HG02870 (cell line): Measurements from ENCODE around the gene AXIN1.
"Not testable (repeated sequence)": the region's sequence is repeated elsewhere in the genome, so short reads cannot be mapped to it uniquely, and the experiment has no call there.

Source experiments
- ATAC-seq: cut with Tn5 transposase; IDR thresholded peaks from one replicate; pipeline ENCODE4 v1.9.1; 2021; ENCODE audit warnings: mild to moderate bottlenecking, moderate library complexity; ENCODE audit not compliant: unreplicated experiment

The AXIN1 gene

GRCh38 chr16:334164-334832 is 18.2 kb downstream of the AXIN1 start:
- not testable (repeated sequence) for ATAC-seq

GRCh38 chr16:333406-334094 is 19.0 kb downstream of the AXIN1 start:
- ATAC-seq: no peak

DNA sequence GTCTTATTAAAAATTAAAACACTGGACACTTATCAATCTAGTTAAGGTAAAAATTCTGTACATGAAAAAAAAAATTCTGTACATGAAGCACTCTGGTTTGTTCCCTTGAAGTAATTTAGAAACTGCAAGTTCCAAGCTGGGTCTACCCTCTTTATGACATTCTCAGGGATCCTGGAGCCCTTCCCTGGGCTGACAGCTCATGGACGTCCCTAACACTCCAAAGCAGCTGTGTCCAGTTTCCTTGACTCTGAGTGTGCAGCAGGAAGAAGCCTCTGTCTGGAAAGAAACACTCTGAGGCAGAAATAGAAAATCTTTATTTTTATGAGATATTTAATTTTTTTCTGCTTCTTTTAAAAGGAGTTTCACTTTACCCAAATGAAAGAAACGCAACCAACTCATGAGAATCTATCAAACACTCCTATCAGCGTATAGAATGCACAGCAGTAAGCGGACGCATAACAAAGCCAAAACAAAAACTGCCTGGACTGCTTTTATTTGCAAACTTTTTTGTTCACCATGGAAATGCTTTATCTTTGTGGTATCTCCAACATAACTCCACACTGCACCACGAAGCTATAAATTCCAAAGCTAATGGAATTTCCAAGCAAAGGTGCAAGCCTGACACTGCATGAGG is 21.2 kb downstream of the AXIN1 start:
- ATAC-seq: not testable (repeated sequence)

GRCh38 chr16:330741-331140 is 21.8 kb downstream of the AXIN1 start:
- ATAC-seq: no peak

DNA sequence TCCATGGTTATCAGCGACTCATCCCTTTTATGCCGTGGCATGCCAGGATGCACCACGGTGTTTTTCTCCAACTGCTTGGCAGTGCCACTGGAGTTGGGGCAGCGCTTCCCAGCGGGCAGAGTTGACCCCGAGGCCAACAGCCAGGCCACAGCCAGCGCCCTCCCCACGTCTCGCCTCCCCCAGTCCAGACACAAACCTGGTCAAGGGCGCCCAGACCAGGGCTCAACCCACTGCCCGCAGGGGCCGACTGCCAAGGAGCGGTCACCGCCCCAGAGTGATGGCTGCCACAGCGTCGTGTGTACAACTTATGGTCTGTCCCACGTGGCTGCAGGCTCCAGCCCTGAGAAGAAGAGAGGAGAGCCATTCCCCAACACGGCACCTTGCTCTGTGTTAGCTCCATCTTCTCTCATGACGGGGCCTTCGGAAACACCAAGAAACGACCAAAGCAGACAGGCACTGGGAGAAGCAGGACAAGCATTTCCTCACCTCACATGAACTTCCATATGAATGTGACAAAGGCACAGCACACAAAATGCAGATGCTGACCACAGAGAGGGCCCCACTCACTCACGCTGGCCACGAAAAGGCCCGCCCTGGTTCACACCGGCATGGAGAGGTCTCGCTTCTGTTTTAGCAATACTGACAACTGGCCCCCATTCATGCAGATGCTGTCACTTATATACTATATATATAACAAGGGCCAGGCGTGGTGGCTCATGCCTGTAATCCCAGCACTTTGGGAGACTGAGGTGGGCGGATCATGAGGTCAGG is 27.0 kb downstream of the AXIN1 start:
- ATAC-seq: no peak

GRCh38 chr16:324451-325334 is 27.8 kb downstream of the AXIN1 start:
- ATAC-seq: no peak

DNA sequence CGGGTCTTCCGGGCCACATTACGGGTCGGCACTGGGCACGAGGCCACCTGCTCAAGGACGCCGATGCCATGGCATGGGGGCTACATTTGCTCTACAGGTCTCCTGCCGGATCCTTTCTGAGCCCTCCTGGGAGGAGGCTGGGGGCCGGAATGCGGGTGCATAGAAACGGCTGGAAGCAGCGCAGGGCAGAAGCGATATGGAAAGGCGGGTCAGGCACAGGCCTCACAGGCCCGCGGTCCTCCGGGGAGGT is 28.4 kb downstream of the AXIN1 start:
- ATAC-seq: no peak

GRCh38 chr16:322476-323143 is 29.9 kb downstream of the AXIN1 start:
- no peak for ATAC-seq

GRCh38 chr16:321532-321931 is 31.0 kb downstream of the AXIN1 start:
- ATAC-seq: no peak

DNA sequence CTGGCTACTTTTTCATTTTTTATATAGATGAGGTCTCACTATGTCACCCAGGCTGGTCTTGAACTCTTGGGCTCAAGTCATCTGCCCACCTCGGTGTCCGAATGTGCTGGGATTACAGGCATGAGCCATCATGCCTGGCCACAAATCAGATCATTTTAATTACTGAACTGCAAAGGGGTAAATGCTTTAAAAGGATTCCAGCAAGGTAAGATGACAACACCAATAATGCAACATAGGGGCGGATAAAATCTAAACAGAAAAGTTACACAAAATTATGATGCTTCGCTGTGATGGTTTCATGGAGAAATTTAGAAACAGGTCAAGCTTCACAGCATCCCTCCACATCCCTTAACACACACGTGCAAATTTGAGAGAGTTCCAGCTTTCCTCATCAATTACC is 32.3 kb downstream of the AXIN1 start:
- no peak for ATAC-seq

GRCh38 chr16:318628-319027 is 33.9 kb downstream of the AXIN1 start:
- no peak for ATAC-seq

- ATAC-seq: no peak
Measured at GRCh38 chr16:317583-317982, 34.9 kb downstream of the AXIN1 start.

DNA sequence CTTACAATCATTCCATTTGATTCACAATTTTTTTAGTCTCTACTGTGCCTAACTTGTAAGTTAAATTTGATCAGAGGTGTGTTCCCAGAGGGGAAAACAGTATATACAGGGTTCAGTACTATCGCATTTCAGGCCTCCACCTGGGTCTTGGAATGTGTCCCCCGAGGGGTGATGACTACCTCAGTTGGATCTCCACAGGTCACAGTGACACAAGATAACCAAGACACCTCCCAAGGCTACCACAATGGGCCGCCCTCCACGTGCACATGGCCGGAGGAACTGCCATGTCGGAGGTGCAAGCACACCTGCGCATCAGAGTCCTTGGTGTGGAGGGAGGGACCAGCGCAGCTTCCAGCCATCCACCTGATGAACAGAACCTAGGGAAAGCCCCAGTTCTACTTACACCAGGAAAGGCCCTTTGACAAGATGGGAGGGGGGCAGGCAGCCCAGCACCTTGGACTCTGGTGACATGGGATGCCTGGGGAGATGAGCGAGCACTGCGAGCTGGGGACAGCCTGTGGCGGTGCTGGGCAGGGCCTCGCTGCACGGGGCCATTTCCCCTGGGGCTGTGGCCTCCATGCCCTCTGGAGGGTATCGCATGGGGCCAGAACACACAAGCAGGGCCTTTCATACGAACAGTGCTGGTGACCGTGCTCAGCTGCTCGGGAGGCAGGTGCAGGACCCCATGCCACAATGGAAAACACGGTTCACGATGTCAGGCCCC is 35.6 kb downstream of the AXIN1 start:
- ATAC-seq: no peak

DNA sequence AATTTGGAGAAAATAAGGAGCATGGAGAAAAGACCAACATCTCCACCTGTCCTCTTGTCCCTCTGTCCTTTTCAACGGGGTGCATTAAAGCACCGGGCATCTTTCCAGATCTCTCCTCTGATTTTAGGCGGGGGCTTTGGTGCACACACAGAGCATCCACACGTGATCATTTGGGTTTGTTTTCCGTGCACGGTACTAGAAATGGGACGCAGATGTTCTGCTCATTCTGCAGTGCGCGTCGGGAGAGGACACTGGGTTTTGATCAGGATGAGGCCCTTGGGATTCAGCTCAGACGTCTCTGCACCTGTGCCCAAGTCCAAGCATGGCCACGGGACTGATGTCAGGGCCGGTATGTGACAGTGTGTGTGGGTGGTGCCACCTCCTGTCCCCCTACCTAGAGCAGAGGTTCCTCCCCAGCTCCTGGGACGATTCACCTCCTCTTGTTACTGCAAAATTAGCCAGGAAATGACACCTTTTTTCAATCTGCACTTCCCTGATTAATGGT is 37.7 kb downstream of the AXIN1 start:
- no peak for ATAC-seq

DNA sequence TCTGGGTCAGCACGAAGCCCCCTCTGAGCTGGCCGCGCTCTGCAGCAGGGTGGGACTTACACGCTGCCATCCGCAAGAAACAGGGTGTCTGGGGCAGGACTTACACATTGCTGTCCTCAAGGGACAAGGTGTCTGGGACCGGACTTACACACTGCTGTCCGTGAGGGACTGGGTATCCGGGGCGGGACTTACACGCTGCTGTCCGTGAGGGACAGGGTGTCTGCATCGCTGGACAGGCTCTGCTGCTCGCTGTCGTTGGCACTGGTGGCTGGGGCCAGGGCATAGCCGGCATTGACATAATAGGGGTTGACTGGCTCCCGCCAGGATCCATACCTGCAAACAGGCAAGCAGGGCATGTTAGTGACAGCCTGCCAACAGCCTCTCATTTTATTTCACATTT is 38.2 kb downstream of the AXIN1 start:
- no peak for ATAC-seq

DNA sequence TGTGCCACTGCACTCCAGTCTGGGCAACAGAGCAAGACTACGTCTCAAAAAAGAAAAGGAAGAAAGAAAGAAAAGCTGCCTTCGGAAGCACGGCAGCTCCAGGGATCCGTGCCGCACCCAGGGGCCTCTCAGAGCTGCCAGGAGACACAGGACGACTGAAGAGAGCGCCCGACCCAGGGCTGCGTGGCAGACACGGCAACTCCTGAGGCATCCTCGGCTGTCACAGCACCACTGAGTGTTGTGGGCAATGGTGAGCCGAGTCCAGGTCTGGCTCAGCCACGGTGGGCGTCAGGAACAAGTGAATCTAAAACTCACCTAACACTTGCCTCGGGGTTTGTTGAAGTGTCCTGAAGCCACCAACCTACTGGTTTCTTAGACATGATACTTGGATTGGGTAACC is 40.8 kb downstream of the AXIN1 start:
- ATAC-seq: no peak

- no peak for ATAC-seq
Measured at GRCh38 chr16:309476-309875, 43.0 kb downstream of the AXIN1 start.

GRCh38 chr16:307691-308312 is 44.7 kb downstream of the AXIN1 start:
- no peak for ATAC-seq

DNA sequence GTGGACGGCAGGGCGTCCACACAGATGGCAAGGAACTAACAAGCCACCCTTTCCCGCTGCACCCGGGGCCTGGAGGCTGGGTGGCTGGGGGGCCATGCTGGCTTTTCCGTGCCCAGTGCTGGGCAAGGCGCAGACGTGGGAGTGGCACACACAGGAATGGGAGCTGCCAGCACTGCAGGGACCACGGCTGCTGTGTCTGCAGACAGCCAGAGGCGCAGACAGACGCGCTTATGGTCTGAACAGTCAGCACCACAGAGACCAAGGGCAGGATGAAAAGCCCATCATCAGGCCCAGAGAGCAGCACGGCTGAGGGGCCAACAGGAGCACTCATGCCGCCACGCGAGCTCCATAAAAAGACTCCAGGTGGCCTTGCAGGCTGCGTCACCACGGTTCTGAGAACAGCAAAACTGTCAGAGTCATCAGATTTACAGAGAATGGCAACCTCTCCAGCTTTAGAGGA is 45.6 kb downstream of the AXIN1 start:
- no peak for ATAC-seq
